Sigmoid colon (tissue), 7 donors: ENCODE measurements around the gene ARHGAP9. TPM values are rescaled to one million over a fixed set of nuclear protein-coding genes. Genes with fewer than 3 reads are reported as not detected.

Experiments
- DNase-seq: peaks from one replicate; pipeline ENCODE4 v3.0.0-alpha.2; 2019
- H3K27ac ChIP-seq, 4 donors: fragments of 200-600 bp; sonication (generic); one replicate each; pipeline ENCODE4 v1.5.1; 2016 to 2019; ENCODE audit warnings: mild to moderate bottlenecking in 1 of 4
- H3K27me3 ChIP-seq, 3 donors: fragments of 200-600 bp; sonication (generic); one replicate each; pipeline ENCODE4 v1.5.1; 2019; ENCODE audit warnings: mild to moderate bottlenecking in 1 of 3
- H3K36me3 ChIP-seq, 4 donors: fragments of 200-600 bp; sonication (generic); one replicate each; pipeline ENCODE4 v1.5.1; 2016 to 2019
- H3K4me1 ChIP-seq, 4 donors: fragments of 200-600 bp; sonication (generic); one replicate each; pipeline ENCODE4 v1.5.1; 2017 to 2019
- H3K4me3 ChIP-seq, 4 donors: fragments of 200-600 bp; sonication (generic); one replicate each; pipeline ENCODE4 v1.5.1; 2017 to 2019; ENCODE audit warnings: mild to moderate bottlenecking in 2 of 4, moderate library complexity in 1 of 4
- H3K9me3 ChIP-seq, 4 donors: fragments of 200-600 bp in 3 of 4; sonication (generic) in 3 of 4; one replicate each; pipeline versions ENCODE4 v1.5.1 to v1.6.1; 2013 to 2019
- EP300 ChIP-seq, 4 donors: sonication (generic); formaldehyde crosslinking; IDR thresholded peaks; one replicate each; pipeline ENCODE4 v1.6.1; 2017; ENCODE audit warnings: antibody characterized with exemption in 4 of 4
- POLR2A ChIP-seq, 2 donors: fragments of 450-650 bp; IDR thresholded peaks; one replicate each; pipeline ENCODE4 v1.6.1; 2016; ENCODE audit warnings: antibody characterized with exemption in 2 of 2, mild to moderate bottlenecking in 2 of 2, moderate library complexity in 2 of 2
- POLR2AphosphoS5 ChIP-seq, 4 donors: sonication (generic); formaldehyde crosslinking; IDR thresholded peaks; one replicate each; pipeline ENCODE4 v1.6.1; 2017; ENCODE audit warnings: antibody characterized with exemption in 4 of 4
- WGBS, 2 donors: extraction: QIAGEN DNeasy Blood & Tissue Kit; methylation state at CpG; one replicate each; pipeline ENCODE4 v1.1.7; 2013; 5-methylcytosine and 5-hydroxymethylcytosine counted together
- intact Hi-C: fragments of 100-400 bp; cut with DNase I; formaldehyde crosslinking; loops from one replicate; pipeline ENCODE4 v1.15.1; 2023
- polyA plus RNA-seq, 3 donors: library from polyadenylated mRNA; stranded (reverse); fragments of 200-250 nt; gene quantifications; one replicate each; pipeline ENCODE4 v1.2.3, GENCODE V29; 2013
- total RNA-seq, 4 donors: library from RNA; depleted of rRNA; stranded (reverse); fragments of >200 nt; gene quantifications; one replicate each; pipeline ENCODE4 v1.1.0, GENCODE V29; 2016
- TF ChIP-seq, protein P1 (sequence below), 4 experiments: fragments of 450-650 bp in 3 of 4; fragments of 200-600 bp in 1 of 4; IDR thresholded peaks; one replicate each; pipeline ENCODE4 v1.5.1; 2016 to 2019; ENCODE audit warnings: antibody characterized with exemption in 4 of 4, mild to moderate bottlenecking in 3 of 4, moderate library complexity in 2 of 4
- donor health status: healthy with polysubstance abuse.
- donor health status: Bipolar disorder and iron deficiency.
- donor health status: healthy.

The ARHGAP9 gene
- total and polyA plus RNA-seq, 7 donors, result 4.3 to 54.7 (median 6.6) TPM

DNA sequence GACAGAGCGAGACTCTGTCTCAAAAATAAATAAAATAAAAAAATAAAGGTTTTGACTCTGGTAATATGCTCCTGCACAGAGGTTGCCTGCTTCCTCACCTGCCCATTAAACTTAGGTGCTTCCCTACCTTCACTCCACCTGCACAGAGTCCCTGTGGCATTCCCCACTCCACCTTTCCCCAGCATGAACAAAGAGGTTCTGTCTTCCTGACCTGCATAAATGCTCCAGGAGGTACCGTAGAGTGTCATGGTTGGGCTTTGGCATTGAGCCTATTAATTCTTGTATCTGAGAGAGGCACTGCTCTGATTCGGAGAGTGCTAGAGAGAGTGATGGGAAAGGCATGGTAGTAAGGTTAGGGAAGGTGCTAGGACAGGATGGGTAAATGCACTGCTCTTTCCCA lies 6.3 kb downstream of the ARHGAP9 start:
- WGBS, 2 donors, result 44 to 72% methylated on average over 3 of the region's 3 CpGs
- Histone ChIP-seq H3K27ac (no peak overlapping the region), H3K36me3 (no peaks in the 10 kb centered on the region), H3K9me3 (no peaks in the 10 kb centered on the region), H3K4me1 (peaks cover 0 to 20% (median 17%) of the 10 kb centered on the region in 4 donors), H3K27me3 (peaks cover 27 to 84% (median 44%) of the 10 kb centered on the region in 3 donors), H3K4me3 (no peak overlapping the region)
- TF ChIP-seq EP300 (IDR thresholded peaks at IDR 0.05) (no peak), POLR2A (IDR thresholded peaks at IDR 0.05) (no peak), POLR2AphosphoS5 (IDR thresholded peaks at IDR 0.05) (no peak)
- TF ChIP-seq, protein P1, sequence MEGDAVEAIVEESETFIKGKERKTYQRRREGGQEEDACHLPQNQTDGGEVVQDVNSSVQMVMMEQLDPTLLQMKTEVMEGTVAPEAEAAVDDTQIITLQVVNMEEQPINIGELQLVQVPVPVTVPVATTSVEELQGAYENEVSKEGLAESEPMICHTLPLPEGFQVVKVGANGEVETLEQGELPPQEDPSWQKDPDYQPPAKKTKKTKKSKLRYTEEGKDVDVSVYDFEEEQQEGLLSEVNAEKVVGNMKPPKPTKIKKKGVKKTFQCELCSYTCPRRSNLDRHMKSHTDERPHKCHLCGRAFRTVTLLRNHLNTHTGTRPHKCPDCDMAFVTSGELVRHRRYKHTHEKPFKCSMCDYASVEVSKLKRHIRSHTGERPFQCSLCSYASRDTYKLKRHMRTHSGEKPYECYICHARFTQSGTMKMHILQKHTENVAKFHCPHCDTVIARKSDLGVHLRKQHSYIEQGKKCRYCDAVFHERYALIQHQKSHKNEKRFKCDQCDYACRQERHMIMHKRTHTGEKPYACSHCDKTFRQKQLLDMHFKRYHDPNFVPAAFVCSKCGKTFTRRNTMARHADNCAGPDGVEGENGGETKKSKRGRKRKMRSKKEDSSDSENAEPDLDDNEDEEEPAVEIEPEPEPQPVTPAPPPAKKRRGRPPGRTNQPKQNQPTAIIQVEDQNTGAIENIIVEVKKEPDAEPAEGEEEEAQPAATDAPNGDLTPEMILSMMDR (IDR thresholded peaks at IDR 0.05), result no peak
- intact Hi-C loops, result no loop called here
- DNase-seq, result no peak

DNA sequence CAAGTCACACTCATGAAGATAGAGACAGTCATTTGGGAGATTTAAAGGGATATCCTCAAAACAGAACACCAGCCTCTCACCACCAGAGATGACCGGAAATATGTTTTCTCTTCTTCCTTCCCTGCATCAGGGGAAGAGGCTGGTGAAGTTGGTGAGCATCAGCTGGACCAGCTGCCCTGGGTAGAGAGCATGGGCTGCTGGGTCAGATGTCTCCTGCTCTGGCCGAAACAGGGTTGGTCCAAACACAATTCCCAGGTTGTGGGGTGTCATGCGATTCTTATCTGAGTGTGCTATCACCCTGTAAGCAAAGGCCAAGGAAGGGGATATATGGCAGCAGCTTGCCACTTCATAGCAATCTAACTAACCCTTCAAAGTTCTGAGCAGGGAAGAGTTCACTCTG lies 7.3 kb downstream of the ARHGAP9 start:
- Histone ChIP-seq H3K36me3 (no peaks in the 10 kb centered on the region), H3K4me3 (no peak overlapping the region), H3K27me3 (peaks cover 25 to 79% (median 35%) of the 10 kb centered on the region in 3 donors), H3K4me1 (peaks cover 0 to 20% (median 17%) of the 10 kb centered on the region in 4 donors), H3K9me3 (no peaks in the 10 kb centered on the region), H3K27ac (no peak overlapping the region)
- no peak for DNase-seq
- intact Hi-C loops, result no loop called here
- 92 to 95% methylated on average over 3 of the region's 3 CpGs for whole genome bisulfite sequencing, 2 donors
- TF ChIP-seq, protein P1 (IDR thresholded peaks at IDR 0.05), result no peak
- TF ChIP-seq EP300 (IDR thresholded peaks at IDR 0.05) (no peak), POLR2A (IDR thresholded peaks at IDR 0.05) (no peak), POLR2AphosphoS5 (IDR thresholded peaks at IDR 0.05) (no peak)

DNA sequence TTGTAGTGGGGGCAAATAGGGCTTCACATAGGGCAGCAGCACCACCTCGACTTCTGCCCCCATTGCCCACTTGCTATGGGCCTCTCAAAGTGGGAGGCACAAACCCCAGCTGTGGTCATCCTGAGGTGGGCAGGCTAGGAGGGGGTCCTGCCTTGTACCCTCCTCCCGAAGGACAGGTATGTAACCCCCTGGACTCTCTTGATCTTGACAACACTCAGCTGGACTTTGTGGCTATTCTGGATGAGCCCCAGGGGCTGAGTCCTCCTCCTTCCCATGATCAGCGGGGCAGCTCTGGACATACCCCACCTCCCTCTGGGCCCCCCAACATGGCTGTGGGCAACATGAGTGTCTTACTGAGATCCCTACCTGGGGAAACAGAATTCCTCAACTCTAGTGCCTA lies 8.0 kb downstream of the ARHGAP9 start:
- H3K9me3 ChIP-seq, result no peaks in the 10 kb centered on the region
- intact Hi-C loops, result no loop called here
- H3K36me3 ChIP-seq, result no peaks in the 10 kb centered on the region
- H3K4me3 ChIP-seq, result no peak overlapping the region
- no peak overlapping the region for H3K27ac ChIP-seq
- H3K4me1 ChIP-seq, result peaks cover 0 to 20% (median 17%) of the 10 kb centered on the region in 4 donors
- TF ChIP-seq POLR2AphosphoS5 (IDR thresholded peaks at IDR 0.05) (no peak), POLR2A (IDR thresholded peaks at IDR 0.05) (no peak), EP300 (IDR thresholded peaks at IDR 0.05) (no peak)
- TF ChIP-seq, protein P1 (IDR thresholded peaks at IDR 0.05), result no peak
- H3K27me3 ChIP-seq, result peaks cover 18 to 72% (median 29%) of the 10 kb centered on the region in 3 donors
- WGBS, 2 donors, result 90 to 96% methylated on average over 3 of the region's 3 CpGs
- DNase-seq, result no peak

DNA sequence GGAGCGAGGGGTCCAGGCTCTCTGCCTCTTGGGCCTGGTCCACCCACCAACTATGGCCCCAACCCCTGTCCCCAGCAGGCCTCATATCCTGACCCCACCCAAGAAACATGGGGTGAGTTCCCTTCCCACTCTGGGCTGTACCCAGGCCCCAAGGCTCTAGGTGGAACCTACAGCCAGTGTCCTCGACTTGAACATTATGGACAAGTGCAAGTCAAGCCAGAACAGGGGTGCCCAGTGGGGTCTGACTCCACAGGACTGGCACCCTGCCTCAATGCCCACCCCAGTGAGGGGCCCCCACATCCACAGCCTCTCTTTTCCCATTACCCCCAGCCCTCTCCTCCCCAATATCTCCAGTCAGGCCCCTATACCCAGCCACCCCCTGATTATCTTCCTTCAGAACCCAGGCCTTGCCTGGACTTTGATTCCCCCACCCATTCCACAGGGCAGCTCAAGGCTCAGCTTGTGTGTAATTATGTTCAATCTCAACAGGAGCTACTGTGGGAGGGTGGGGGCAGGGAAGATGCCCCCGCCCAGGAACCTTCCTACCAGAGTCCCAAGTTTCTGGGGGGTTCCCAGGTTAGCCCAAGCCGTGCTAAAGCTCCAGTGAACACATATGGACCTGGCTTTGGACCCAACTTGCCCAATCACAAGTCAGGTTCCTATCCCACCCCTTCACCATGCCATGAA lies 8.6 kb downstream of the ARHGAP9 start:
- H3K4me3 ChIP-seq, result no peak overlapping the region
- H3K4me1 ChIP-seq, result peaks cover 0 to 15% (median 13%) of the 10 kb centered on the region in 4 donors
- H3K27me3 ChIP-seq, result peaks cover 12 to 67% (median 23%) of the 10 kb centered on the region in 3 donors
- TF ChIP-seq POLR2A (IDR thresholded peaks at IDR 0.05) (no peak), EP300 (IDR thresholded peaks at IDR 0.05) (no peak)
- intact Hi-C loops, result no loop called here
- no peak for DNase-seq
- H3K27ac ChIP-seq, result no peak overlapping the region
- no peaks in the 10 kb centered on the region for H3K36me3 ChIP-seq
- no peaks in the 10 kb centered on the region for H3K9me3 ChIP-seq
- 56 to 80% methylated on average over 4 of the region's 4 CpGs for WGBS, 2 donors

DNA sequence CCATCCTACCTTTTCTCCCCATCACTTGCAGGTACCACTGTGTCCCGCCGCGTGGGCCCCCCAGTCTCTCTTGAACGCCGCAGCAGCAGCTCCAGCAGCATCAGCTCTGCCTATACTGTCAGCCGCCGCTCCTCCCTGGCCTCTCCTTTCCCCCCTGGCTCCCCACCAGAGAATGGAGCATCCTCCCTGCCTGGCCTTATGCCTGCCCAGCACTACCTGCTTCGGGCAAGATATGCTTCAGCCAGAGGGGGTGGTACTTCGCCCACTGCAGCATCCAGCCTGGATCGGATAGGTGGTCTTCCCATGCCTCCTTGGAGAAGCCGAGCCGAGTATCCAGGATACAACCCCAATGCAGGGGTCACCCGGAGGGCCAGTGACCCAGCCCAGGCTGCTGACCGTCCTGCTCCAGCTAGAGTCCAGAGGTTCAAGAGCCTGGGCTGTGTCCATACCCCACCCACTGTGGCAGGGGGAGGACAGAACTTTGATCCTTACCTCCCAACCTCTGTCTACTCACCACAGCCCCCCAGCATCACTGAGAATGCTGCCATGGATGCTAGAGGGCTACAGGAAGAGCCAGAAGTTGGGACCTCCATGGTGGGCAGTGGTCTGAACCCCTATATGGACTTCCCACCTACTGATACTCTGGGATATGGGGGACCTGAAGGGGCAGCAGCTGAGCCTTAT lies 9.2 kb downstream of the ARHGAP9 start:
- Histone ChIP-seq H3K27ac (no peak overlapping the region), H3K4me3 (no peak overlapping the region), H3K27me3 (peaks cover 9 to 60% (median 16%) of the 10 kb centered on the region in 3 donors), H3K9me3 (no peaks in the 10 kb centered on the region), H3K36me3 (no peaks in the 10 kb centered on the region), H3K4me1 (peaks cover 0 to 8% (median 6%) of the 10 kb centered on the region in 4 donors)
- WGBS, 2 donors, result 92 to 93% methylated on average over 14 of the region's 14 CpGs
- TF ChIP-seq POLR2A (IDR thresholded peaks at IDR 0.05), result no peak
- no peak for TF ChIP-seq POLR2AphosphoS5 (IDR thresholded peaks at IDR 0.05)
- TF ChIP-seq EP300 (IDR thresholded peaks at IDR 0.05), result no peak
- TF ChIP-seq, protein P1 (IDR thresholded peaks at IDR 0.05), result no peak
- DNase-seq, result no peak
- intact Hi-C loops, result no loop called here
